Measurements from ENCODE around the gene FEV.
"Not testable (repeated sequence)": the region's sequence is repeated elsewhere in the genome, so short reads cannot be mapped to it uniquely, and the experiment has no call there.

FEV gene

DNA sequence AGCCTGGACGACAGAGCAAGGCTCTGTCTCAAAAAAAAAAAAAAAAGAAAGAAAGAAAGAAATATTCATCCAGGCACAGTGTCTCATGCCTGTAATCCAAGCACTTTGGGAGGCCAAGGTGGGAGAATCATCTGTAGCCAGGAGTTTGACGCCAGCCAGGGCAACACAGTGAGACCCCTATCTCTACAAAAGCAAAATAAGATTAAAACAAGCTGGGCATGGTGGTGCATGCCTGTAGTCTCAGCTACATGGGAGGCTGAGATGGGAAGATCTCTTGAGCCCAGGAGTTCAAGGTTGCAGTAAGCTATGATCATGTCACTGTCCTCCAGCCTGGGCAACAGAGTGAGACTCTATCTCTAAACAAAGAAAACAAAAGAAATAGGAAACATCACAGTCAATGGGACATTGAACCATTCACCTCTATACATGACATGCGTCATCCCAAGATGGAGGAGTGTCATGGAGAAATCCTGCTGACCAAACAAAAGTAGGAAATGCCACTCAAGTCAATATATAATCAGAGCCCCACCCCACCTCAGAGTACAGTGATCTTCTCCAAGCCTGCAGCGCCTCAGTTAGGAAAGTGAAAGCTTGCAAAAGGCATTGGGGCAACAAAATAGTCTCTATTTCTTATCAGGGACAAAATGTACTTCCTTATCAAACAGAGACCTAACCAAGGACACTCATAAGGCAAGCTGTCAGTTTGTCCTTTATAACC is 9.8 kb downstream of the FEV start:
- DNase-seq (ENCODE audit: low spot score) = no peak

DNA sequence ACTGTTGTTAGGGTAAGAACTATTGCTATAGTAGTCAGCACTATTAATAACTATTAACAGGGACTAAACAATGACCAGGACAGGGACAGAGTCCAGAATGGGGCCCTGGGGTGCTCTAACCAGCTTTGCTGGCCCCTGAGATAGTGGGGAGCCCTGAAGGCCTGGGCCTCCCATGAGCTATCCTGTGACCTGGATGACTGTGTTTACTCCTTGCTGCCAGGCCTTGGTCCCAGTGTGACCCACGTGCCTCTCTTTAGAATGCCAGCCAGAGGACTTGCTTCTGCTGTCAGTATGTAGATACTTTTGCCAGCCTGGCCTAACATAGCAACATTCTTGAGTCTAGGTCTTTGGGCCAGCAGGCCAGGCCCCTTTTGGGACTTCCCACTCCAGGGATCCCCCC is 14.1 kb downstream of the FEV start:
- DNase-seq (ENCODE audit: low spot score) = no peak

DNA sequence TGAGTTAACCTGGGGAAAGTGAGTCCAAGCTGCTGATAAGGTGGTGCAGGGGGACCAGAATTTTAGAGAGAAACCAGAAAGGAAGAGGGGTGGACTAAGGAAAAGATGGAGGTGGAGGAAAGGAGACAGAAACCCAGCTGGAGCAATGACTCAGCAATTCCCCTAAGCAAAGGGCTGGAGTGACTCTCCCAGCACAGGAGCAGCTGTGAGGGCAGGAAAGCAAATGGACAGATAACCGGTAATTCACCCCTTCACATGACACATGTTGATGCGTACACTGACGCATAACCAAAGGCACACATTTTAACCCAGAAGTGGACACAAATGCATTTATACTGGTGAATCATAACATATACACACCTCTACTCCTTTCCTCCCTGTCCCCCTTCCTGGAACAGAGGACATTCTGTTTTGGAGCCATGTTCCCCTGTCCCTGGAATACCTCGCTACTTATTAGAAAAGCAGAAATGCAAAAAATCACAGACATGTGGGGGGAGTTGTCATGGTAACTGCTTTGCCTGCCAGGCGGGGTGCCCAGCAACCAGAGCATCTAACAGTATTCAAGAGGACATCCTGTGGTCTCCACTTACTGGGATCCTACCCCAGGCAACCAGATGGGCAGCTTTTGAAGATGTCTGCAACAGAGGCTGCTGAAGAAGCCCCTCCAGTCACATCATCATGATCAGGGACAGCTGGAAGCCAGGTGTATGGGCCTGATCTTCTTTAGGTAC is 20.8 kb downstream of the FEV start:
- no peak for DNase-seq (ENCODE audit: low spot score)

DNA sequence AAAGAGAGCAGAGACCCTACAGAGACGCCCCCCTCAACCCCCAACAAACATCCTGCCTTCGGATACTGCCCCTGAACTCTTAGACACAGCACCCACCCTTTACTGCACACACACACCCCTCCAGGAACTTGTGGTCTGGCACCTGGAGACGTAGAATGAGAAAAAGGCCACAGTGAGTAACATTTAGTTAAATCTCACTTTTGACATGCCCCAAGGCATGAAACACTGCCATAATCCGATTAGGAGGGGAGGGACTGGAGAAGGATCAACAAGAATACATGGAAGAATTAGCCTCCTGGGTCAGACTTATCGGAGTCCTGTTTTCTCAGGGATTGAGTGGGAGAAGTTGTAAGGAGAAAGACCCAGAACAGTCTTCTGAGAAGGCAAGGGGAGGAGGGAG is 21.4 kb downstream of the FEV start:
- no peak for DNase-seq (ENCODE audit: low spot score)

DNA sequence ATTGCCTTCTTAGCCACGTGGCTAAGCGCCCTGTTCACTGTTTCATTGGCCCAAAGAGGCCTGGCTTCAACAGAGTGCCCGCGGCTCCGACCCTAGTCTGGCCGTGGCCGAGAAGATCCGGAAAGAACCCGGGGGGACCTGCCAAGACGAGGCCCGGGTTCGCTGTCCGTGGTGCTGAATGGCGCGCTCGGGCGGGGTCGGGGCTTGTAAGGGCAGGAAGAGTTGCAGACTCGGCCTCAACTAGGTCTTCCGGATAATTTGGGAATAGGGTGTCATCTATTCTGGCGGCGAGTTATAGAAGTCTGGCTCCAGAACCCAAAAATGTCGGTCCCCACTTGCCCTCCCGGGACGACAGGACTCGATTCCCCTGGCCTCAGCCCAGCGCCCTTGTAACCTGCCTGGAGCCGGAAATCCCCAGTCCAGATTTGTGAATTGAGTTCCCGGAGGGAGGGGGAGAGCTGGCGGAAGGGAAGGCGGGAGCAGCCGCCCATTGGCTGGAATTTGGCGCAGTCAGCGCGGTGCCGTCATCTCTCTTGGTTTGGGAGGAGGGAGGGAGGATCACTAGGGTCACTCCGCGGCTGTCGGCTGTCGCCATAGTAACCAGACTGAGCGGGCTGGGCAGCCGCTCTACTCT is 22.0 kb downstream of the FEV start:
- DNase-seq (ENCODE audit: low spot score) = peak; percentile 56

DNA sequence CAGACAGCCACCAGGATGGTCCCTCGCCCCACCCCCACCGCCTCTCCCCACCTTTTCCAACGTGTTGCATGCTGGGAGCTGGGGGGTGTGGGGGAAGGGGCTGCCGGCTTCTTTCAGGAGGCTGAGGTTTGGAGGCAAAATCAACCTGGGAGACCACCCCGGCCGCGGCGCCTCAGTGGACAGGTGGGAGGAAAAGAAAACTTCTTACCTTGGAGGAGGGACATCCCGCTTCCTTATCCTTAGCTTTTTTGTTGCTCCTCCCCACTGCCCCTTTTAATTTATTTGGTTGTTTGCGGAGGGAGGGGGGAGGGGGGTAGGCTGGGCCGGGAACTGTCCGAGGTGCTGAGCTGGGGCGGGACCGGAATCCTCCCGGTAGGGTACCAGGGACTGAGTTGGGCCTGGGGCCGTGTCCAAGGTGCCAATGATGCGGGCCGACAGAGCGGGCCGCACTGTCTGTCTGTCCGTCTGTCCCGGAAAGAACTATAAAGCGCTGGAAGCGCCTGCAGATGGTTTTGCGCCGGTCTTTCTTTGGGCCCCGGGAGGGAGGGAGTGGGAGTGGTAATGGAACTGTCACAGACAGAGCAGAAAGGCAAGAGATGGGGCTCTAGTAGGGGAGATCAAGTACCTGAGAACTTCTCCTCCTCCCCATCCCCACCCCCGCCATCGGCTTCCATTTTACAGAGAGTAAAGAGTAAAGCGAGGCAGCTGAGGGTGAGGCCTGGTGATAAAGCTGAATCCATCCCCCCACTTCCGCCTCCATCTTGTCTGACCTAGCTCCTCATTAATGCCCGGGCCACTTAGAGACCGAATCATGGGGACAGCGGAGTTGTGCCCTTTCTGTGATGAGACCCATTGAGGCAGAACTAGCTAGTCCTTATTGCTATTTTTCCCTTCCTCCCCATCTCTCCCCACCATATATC is 23.1 kb downstream of the FEV start:
- DNase-seq (ENCODE audit: low spot score) = no peak

DNA sequence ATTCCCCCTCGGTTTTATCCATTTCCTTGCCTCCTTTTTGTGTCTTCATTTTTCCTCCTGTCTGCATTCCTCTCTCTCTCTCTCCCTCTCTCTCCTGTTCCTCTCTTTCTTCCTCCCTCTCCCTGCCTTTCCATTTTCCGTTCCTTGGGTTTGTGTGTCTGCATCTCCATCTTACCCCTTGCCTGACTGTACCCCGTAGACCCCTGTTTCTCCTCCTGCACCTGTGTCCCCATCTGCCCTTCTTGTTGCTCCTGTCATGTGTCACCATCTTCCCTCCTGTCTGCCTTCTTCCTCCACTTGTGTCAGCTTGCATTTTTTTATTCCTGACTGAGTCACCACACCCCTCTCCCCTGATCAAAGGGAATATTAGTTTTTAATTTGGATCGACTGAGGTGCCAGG is 23.8 kb downstream of the FEV start:
- no peak for DNase-seq (ENCODE audit: low spot score)

DNA sequence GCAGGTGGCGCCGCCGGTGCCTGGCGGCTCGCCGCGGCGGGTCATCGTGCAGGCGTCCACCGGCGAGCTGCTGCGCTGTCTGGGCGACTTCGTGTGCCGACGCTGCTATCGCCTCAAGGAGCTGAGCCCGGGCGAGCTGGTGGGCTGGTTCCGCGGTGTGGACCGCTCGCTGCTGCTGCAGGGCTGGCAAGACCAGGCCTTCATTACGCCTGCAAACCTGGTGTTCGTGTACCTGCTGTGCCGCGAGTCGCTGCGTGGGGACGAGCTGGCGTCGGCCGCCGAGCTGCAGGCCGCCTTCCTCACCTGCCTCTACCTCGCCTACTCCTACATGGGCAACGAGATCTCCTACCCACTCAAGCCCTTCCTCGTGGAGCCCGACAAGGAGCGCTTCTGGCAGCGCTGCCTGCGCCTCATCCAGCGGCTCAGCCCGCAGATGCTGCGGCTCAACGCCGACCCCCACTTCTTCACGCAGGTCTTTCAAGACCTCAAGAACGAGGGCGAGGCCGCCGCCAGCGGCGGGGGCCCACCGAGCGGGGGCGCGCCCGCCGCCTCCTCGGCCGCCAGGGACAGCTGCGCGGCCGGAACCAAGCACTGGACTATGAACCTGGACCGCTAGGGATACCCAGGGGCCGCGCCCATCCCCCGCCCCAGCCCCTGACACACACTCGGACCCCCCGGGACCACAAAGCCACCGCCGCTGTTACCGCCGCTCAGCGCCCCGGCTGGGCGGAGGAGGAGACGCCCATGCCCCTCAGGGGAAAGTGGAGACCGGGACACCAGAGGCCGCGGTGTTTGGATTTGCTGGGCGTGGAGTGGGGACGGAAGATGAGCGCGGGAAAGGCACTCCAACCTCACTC is 24.4 kb downstream of the FEV start:
- DNase-seq (ENCODE audit: low spot score) = no peak

DNA sequence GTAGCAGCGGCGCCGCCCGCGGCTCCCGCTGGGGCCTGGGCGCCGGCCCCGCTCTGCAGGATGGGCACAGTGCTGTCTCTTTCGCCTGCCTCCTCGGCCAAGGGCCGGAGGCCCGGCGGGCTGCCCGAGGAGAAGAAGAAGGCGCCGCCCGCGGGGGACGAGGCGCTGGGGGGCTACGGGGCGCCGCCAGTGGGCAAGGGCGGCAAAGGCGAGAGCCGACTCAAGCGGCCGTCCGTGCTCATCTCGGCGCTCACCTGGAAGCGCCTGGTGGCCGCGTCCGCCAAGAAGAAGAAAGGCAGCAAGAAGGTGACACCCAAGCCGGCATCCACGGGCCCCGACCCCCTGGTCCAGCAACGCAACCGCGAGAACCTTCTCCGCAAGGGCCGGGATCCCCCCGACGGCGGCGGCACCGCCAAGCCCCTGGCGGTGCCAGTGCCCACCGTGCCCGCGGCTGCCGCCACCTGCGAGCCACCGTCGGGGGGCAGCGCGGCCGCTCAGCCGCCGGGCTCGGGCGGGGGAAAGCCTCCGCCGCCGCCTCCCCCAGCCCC is 25.1 kb downstream of the FEV start:
- DNase-seq (ENCODE audit: low spot score) = no peak

DNA sequence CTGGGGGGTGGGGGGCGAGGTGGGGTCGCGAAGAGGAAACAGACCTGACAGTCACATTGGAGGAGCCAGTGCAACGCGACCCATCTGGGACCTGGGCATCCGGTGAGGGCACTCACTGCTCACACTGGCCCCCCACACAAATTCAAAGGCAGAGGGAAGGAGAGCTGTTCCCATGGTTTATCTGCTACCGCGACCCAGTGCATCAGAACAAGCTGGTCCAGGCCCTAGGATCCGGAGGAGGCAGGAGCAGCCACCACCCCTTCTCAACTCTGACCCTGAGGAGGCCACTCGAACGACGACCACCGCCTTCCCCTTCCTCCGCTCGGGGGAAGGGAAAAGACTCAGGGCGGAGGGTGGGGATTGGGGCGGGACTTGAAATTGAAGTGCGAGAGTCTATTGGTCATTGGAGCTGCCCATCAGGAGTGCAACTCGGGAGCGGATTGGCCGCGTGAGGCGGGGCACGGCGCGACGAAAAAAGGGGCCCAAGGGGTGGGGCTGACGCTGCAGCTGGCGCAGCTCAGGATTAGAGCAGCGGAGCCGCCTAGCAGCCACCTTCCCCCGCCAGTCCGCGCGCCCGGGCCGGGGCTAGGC is 25.7 kb downstream of the FEV start, which contains the start of gene CDK5R2:
Gene CDK5R2, plus strand, starts transcription at position 526 of the 591 bp plus-strand sequence. CDS start 155 bp downstream, outside the sequence.
- DNase-seq (ENCODE audit: low spot score) = peak; percentile 88

DNA sequence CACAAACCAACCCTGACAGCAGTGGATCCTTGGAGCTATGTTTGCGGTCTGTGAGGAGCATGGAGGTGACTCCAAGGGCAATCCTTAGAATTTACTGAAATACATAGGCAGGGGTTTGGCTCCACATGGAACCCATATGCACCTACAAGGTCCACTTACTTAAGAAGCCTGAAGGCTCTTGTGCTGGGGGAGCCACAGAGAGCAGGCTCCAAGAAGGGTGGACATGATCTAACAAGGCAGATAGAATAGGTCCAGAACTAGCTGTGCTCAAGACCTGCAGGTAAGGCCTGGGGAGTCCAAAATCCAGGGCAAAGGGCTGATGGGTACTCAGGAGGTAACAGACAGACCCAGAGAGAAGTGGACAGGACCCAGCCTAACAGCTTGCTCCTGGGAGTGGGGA is 26.7 kb downstream of the FEV start:
- no peak for DNase-seq (ENCODE audit: low spot score)

DNA sequence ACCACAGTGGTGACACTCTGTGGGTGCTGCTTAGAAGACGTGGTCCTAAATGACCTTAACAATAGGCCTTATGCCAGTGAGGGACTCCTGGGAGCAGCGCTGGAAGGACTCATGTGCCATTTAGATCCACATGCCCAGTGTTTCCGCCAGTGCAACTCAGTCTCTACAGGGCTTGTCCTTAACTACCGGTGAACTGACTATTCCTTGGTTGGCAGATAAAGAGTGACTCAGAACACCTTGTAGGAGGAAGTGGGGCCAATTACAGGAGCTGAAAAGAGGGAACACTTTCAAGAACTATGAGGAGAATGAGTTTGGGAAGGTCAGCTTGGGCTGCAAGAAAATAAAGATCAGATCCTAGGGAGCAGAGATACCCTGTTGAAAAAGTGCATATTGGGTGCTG is 27.3 kb downstream of the FEV start:
- no peak for DNase-seq (ENCODE audit: low spot score)

DNA sequence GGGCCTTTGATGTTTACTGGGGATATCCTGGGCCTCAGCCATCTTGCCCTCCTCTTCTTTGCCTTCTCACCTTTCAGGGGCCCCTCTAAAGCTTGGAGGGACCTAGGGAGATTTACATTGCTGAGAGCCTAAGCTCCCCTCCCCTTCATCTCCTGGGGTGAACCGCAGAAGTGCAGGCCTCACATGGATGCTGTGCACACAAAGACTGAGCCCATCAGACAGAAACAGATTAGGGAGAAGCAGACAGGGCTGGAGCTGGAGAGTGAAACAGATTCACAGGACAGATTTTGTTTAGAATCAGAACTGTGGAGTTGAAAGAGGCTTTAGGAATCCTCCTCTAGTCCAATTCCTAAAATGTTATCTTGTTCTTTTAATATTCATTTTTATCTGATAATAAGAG is 28.9 kb downstream of the FEV start:
- DNase-seq (ENCODE audit: low spot score) = no peak

DNA sequence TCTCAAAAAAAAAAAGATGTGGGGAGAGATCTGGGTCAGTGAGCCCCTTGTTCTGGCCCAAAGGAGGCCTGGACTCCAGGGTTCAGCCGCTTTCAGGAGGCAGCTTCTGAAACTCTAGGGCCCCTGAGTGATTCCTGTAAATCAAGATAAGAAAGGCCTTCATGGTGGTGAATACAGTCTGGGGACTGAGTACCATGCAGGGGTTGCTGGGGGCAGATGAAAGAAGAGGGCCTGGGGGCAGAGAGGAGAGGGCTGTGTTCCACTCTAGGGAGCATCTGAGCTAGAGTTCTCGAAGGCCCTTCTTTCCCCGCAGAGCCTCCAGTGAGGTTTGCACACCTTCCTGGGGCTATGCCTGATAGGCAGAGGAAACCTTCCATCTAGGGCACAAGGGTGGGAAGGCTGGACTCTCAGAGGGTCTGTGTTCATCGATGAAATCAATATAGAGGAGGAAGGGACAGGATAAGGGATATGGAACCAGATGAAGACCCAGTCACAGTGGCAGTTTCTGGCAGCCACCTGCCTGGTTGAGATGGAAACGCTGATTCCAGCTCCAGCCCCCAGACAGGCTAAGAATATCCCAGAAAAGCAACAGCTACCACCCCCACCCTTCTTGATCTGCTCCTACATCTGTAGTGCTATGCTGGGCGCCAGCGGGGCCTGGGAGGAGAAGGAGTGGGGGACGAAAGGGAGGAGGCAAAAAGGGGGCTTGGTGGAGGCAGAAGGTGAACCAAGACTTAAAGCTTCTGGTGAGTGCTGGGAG is 30.3 kb downstream of the FEV start:
- DNase-seq (ENCODE audit: low spot score) = no peak

DNA sequence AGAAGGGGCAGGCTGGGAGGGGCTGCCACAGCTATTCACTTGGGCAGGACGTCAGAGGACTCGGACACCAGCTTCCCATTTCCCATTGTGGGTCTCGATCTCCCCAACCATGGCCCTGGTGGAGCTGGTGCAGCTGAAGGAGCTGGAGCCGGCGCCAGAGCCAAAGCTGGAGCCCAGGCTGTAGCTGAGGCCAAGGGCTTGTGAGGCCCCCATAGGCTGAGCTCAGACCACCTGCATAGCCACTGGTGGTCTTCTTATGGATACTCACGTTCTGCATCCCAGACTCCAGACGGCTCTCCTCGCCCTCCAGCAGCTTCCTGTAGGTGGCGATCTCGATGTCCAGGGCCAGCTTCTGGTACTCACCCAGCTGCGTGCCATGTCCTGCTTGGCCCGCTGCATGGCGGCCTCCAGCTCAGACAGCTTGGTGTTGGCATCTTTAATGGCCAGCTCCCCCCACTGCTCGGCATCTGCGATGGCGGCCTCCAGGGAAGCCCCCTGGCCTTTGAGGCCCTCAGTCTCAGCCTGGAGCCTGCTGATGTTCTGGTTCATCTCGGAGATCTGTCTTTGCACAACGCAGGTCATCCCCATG is 31.5 kb downstream of the FEV start:
- no peak for DNase-seq (ENCODE audit: low spot score)

DNA sequence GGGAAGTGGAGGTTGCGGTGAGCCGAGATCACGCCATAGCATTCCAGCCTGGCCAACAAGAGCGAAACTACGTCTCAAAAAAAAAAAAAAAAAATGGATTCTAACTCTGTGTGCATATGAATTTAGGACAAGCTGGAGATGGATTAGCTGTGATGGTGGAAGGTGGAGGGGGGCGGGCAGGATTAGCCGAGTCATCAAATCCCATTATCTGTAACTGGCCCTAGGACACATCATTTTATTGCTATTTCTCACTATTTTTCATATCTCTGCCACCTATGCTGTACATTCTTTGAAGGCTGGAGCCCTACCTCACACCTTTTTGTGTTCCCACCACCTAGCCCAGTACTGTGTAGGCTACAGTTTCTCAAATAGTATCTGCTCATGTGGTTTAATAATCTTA is 32.8 kb downstream of the FEV start:
- no peak for DNase-seq (ENCODE audit: low spot score)

DNA sequence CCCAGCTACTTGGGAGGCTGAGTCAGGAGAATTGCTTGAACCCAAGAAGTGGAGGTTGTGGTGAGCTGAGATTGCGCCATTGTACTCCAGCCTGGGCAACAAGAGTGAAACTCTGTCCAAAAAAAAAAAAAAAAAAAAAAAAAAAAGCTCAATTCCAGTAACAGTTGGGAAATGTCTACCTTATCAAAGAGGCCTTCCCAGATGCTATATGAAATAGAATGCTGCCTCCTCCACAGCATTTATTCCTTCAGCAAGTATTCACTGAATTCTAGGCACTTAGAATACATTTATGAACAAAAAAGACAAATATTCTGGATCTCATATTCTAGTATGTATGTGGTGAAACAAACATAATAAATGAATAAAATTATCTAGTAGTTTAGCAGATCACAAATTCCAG is 38.4 kb downstream of the FEV start:
- DNase-seq (ENCODE audit: low spot score) = no peak

DNA sequence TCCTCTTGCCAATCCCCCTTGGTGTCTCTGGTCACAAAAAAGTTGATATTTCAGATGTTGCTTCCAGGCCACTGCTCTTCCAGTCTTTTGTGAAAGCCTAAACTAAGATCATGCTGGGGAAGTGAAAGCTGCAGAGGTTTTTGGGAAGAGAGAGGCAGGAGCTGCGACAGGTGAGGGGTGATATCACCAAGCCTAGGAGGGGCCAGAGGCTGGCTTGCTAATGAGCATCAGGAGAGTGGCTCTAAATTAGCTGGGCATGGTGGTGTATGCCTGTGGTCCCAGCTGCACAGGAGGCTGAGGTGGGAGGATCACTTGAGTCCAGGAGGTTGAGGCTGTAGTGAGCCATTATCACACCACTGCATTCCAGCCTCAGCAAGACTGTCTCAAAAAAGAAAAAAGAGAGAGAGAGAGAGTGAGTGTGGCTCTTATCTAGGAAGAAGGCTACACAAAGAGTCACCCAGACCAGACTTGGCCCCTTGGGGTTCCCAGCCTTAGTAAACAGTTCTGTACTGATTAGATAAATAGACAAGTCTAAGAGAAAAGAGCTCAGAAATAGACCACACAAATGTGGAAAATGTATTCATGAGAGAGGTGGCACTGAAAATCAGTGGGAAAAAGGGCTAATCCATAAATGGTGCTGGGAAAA is 40.1 kb downstream of the FEV start:
- no peak for DNase-seq (ENCODE audit: low spot score)

DNA sequence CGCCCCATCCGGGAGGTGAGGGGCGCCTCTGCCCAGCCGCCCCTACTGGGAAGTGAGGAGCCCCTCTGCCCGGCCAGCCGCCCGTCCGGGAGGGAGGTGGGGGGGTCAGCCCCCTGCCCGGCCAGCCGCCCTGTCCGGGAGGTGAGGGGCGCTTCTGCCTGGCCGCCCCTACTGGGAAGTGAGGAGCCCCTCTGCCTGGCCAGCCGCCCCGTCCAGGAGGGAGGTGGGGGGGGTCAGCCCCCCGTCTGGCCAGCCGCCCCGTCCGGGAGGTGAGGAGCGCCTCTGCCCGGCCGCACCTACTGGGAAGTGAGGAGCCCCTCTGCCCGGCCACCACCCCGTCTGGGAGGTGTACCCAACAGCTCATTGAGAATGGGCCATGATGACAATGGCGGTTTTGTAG is 53.2 kb downstream of the FEV start:
- not testable (repeated sequence) for DNase-seq (ENCODE audit: low spot score)

All from LoVo (cell line).